ENCODE results near the gene ADIG. TPM values are rescaled to one million over a fixed set of nuclear protein-coding genes. Genes with fewer than 3 reads are reported as not detected.
"Not testable (repeated sequence)": the region's sequence is repeated elsewhere in the genome, so short reads cannot be mapped to it uniquely, and the experiment has no call there.

The ADIG gene
- total RNA-seq, 1 donor from 2014 or later, result not detected

GRCh38 chr20:38573413-38573812 is 7.6 kb upstream of the ADIG start:
- peak; percentile 65 for DNase-seq

DNA sequence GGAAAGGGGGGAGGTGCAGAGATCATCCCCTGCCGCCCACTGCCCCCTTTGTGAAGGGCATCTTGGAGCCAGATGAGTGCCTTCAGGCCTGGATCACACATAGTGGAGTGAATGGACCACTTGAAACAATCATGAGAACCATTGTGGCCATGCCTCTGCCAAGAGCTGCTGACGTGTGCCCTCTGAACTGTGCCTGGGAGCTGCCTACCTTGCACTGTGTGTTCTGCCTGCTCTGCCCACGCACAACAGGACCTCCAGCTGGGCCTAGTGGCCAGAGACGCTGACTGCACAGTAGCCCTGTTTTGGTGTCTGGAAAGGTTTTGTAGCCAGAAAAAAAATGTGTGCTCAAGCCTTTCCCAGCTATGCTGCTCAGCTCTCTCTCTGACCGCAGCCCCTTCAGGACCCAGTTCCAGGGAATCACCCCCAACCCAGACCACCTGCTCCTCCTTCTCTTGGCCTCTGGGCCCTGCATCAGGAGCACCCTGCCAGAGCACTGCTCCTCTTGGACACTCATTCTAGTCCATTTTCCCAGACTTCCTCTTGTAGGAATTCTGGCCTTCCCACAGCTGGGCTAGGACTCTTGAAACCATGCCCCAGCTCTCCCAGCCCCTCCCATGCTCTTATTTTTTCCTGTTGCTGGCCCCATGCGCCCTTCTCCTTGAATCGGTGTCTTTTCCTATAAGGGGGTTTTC is 1.6 kb upstream of the ADIG start:
- no peak for DNase-seq

DNA sequence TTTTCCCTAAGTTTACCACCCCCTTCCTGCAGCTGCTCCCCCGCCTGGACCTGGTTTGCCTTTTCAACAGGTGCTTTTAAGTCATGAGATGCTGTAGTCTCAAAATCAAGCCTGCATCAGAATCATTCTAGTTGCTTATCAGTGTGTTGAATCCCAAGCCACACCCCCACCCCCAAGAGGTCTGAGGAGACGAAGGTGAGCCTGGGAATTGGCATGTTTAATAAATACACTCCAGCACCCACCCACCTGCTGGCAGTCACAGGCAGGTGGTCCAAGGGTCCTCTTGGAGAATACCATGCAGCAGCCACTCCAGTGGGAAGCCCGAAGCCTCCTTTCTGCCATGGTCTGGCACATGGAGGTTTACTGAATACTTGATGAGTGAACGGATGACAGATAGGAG is 1.1 kb upstream of the ADIG start:
- DNase-seq, result no peak

DNA sequence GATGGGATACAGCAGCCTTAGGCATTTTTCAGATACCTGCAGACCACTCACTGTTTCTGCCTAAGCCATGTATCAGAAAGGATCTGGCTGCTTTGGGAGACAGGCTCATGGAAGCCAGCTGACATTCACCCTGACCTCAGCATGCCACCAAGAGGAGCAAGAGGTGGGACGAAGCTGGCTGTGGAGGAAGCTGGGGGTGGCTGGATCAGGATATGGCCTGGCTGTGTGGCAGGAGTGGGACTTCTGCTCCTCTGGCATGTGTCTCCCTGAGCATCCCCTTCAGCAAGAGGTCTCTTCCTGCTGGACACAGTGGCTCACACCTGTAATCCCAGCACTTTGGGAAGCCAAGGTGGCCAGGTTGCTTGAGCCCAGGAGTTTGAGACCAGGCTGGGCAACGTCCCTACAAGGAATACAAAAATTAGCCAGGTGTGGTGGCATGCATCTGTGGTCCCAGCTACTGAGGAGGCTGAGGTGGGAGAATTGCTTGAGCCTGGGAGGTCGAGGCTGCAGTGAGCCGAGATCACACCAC is 897 bp downstream of the ADIG start:
- DNase-seq, result no peak

DNA sequence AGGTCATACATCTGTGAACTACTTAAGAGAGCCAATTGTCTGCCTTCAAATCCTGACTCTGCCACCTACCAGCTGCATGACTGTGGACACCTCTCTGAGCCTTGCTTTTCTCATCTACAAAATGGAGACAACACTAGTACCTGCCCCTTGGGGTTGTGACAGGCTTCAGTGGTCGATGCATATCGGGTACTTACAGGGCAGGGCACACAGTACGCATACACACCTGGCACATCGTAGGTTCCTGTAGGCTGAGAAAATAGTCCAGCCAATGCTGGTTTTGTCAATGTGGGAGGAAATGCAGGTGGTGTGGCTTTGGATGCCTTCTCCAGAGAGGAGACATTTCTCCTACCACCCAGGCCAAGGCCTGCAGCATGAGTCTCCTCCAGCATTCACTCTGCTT is 2.3 kb downstream of the ADIG start:
- no peak for DNase-seq

DNA sequence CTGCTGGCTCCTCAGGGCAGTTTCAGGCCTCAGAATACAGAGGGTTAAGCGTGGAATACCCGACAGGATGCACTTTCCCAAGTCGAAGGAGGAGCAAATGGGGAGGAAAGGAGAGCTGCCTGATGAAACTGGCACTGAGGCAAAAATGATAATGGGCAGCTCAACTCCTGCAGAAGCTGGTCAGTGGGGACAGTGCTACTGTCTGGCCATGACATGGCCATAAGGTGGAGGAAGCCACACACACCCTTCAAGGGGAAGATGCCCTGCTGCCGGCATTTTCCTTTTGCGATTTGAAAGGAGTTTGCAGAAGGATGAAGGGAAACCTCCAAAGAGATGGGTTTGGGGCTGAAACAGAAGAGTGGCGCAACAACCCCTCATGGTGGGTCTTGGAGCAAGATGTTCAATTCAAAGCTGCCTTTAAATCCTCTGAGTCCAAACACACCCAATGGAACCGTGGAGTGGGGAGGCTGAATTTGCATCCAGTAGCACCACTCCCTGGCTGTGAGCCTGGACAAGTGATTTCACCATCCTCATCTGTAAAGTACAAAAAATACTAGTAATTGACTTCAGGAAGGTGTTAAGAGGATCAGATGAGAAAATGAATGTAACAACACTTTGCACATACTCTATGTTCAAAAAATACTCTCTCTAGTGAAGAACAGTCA is 3.2 kb downstream of the ADIG start:
- DNase-seq, result no peak

GRCh38 chr20:38585404-38586180 is 4.6 kb downstream of the ADIG start:
- no peak for DNase-seq

DNA sequence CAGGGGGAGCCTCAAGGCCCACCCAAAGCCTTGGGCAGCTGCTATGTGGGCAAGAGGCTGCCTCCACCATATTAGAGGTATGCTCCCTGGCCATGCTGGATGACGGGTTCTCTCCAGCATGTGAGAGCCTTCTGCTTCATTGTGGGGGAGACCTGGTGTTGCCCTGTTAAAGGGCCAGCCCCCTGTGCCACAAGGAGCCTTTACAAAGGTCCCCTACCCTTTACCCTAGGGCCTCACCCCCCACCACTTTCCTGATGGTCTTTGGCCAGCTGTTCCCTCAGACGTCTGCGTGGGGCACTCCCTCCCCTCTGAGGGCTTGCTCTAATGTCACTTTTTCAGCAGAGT is 5.2 kb downstream of the ADIG start:
- DNase-seq, result no peak

- no peak for DNase-seq
These were observed 7.3 kb downstream of the ADIG start for GRCh38 chr20:38588303-38588702.

GRCh38 chr20:38589351-38589750 is 8.4 kb downstream of the ADIG start:
- no peak for DNase-seq

DNA sequence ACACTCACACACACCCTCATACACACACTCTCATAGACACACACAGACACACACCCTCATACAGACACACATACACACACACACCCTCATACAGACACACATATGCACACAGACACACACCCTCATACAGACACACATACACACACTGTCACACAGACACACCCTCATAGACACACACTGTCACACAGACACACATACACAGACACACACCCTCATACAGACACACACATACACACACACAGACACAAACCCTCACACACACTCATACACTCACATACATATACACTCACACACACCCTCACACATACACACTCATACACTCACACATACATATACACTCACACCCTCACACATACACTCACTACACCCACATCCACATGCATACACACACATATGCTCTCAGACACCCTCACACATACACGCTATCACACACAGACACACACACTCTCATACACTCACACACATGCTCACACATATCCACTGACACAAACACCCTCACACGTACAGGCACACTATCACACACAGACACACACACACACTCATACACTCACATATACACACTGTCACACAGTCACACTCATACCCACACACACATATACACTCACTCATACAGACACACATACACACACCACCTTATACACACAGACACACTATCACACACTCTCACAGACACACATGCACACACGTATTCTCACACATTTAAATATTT is 9.1 kb downstream of the ADIG start:
- no peak for DNase-seq

DNA sequence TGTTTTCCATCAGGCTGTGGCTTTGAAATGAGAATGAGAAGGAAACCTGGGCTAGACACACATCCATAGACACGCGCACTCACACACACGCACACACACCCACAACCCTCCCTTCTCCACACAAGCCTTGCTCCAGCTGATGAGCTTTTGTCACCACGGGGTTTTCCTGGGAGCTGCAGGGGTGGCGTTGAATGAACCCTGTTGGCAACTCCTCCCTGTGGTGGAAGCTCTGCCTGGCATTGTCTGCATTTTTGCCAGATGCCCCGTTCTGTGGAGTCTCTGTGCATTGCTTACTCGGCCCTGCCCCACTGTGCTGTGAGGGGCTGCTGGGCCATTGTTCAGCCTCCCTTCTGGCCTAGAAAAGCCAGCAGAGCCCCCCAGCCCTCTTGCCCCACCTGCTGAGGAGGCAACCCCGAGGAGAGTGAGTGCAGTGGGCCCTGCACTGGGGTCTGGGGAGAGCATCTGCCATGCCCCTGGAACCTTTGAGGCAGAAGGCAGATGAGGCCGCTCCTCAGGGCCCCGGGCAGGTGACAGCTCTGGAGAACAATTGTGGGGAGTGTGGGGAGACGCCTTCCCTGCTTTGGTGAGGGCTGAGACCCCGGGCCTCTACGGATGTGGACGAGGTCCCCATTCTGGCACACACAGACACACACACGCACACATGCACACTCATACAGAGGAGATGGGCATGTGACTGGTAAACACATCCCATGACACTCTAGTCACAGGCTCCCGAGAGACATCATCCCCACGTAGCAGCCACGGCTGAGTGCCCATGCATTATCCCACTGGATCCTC is 9.9 kb downstream of the ADIG start:
- no peak for DNase-seq

DNA sequence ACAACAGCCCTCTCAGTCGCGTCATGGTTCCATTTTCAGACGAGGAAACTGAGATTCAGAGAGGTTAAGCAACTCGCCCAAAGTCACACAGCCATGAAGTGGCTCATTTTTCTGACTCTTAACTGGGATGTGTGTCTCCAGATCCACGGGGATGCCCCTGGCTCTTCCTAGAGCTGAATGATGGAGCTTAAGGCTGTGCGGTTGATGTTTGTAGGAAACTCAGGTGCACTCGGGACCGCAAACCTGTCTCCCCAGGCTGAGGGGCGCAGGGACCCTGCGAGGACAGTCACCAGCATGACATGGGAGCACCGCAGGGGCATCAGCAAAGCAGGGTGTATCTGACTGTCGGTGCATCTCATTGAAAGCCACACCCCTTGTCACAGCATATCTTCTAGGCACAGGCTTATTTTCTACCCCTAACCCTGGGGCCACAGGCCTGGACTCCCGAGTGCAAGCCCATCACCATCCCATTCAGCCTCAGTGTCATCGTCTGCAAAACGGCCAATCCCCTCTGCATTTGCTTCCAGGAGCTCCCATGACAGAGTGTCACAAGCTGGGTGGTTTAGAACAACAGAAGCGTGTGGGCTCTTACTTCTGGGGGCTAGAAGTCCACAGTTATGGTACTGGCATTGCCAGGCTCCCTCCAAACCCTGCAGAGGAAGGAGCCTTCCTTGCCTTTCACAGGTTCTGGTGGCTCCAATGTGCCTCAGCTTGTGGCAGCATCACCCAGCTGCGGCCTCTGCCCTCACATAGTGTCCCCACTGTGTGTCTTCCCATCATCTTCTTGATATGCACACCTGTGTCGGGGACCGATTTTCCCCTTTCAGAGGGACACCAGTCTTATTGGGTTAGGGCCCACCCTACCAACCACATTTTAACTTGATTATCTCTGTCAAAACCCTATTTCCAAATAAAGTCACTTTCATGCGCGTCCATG is 10.7 kb downstream of the ADIG start:
- DNase-seq, result no peak

GRCh38 chr20:38592411-38592790 is 11.4 kb downstream of the ADIG start:
- not testable (repeated sequence) for DNase-seq

GRCh38 chr20:38594281-38594680 is 13.3 kb downstream of the ADIG start:
- DNase-seq, result not testable (repeated sequence)

GRCh38 chr20:38595886-38596285 is 14.9 kb downstream of the ADIG start:
- not testable (repeated sequence) for DNase-seq

DNA sequence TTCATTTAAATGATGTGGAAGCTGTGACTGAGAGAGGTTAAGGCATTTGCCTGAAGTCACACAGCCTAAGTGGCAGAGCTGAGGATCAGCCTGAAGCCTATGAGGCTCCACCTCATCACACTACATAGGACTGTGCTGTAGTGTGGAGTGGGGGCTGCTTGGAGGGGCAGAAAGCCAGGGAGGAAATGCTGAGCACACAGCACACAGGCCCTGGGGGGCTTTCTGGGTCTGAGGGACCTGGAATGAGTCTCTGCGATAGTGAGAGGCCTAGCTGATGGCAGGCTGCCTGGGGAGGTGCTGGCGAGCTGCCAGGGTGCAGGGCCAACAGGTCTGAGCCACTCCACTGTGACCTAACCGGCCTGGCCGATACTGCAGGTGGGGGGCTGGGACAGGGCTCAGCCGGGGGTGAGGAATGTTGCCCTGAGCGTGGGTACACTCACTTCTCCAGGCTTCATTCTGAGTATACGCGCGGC is 18.4 kb downstream of the ADIG start:
- no peak for DNase-seq

- no peak for DNase-seq
These were observed 19.1 kb downstream of the ADIG start for GRCh38 chr20:38600057-38600456.

GRCh38 chr20:38601216-38602184 is 20.5 kb downstream of the ADIG start, which contains the start of gene ARHGAP40:
Gene ARHGAP40, plus strand, starts transcription at chr20:38601809.
- no peak for DNase-seq

Measured in tongue (tissue), 2 donors.